HG02981 (cell line): ENCODE results near the gene HNRNPH3.

Experiments used
- ATAC-seq: cut with Tn5 transposase; IDR thresholded peaks from one replicate; pipeline ENCODE4 v1.9.1; 2021; ENCODE audit warnings: mild to moderate bottlenecking, moderate library complexity; ENCODE audit not compliant: unreplicated experiment

HNRNPH3 gene

GRCh38 chr10:68371604-68372003 lies 39.7 kb downstream of the HNRNPH3 start:
- ATAC-seq: no peak

DNA sequence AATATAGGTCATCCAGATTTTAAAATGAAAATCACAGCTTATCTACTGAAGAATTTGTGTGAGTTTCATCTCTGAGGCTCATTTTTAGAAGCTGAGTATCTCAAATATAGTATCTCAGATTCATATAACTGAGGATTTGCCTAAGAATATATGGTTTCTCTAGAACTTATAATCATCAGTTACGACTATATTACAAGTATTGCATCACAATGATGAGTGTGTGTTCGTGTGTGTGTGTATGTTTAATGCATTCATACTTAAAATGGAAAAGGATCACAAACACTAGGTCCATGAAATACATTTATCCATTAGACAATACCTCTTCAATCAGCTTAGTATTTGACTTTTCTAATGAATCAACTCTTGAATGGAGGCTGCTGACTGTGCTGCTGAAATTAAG lies 53.9 kb downstream of the HNRNPH3 start:
- ATAC-seq: no peak
